Heart left ventricle (tissue), 16 donors: ENCODE data around the gene HIVEP1. TPM values are rescaled to one million over a fixed set of nuclear protein-coding genes. Genes with fewer than 3 reads are reported as not detected.

Source experiments
- ATAC-seq, 4 donors: fragments of 200-7000 bp; cut with Tn5 transposase; one replicate each; pipeline ENCODE4 v1.9.1; 2020 to 2022; ENCODE audit warnings: moderate library complexity in 4 of 4, mild to moderate bottlenecking in 3 of 4, moderate number of reproducible peaks in 1 of 4
- DNase-seq, 5 donors: peaks; one replicate each; pipeline ENCODE4 v3.0.0-alpha.2; 2020
- H3K27ac ChIP-seq, 12 donors: fragments of 200-600 bp; sonication (generic) in 4 of 12; one replicate each; pipeline versions ENCODE4 v1.5.0 to v1.8.0; 2016 to 2022; ENCODE audit warnings: mild to moderate bottlenecking in 2 of 12
- H3K27me3 ChIP-seq, 9 donors: fragments of 200-600 bp; sonication (generic) in 2 of 9; one replicate each; pipeline versions ENCODE4 v1.5.1 to v1.8.0; 2016 to 2022; ENCODE audit warnings: mild to moderate bottlenecking in 3 of 9
- H3K36me3 ChIP-seq, 9 donors: fragments of 200-600 bp; sonication (generic) in 2 of 9; one replicate each; pipeline versions ENCODE4 v1.5.0 to v1.8.0; 2018 to 2022; ENCODE audit warnings: mild to moderate bottlenecking in 2 of 9
- H3K4me1 ChIP-seq, 12 donors: fragments of 200-600 bp; sonication (generic) in 4 of 12; one replicate each; pipeline versions ENCODE4 v1.5.0 to v1.8.0; 2016 to 2022; ENCODE audit warnings: mild to moderate bottlenecking in 3 of 12
- H3K4me3 ChIP-seq, 12 donors: fragments of 200-600 bp; sonication (generic) in 4 of 12; one replicate each; pipeline versions ENCODE4 v1.5.0 to v1.8.0; 2017 to 2022; ENCODE audit warnings: mild to moderate bottlenecking in 9 of 12, moderate library complexity in 4 of 12
- H3K9me3 ChIP-seq, 12 donors: fragments of 200-600 bp; sonication (generic) in 4 of 12; one replicate each; pipeline versions ENCODE4 v1.5.0 to v1.8.0; 2016 to 2022; ENCODE audit warnings: mild to moderate bottlenecking in 1 of 12
- POLR2A ChIP-seq, 2 donors: fragments of 450-650 bp; IDR thresholded peaks; one replicate each; pipeline ENCODE4 v1.6.1; 2017; ENCODE audit warnings: antibody characterized with exemption in 2 of 2, mild to moderate bottlenecking in 2 of 2, moderate library complexity in 2 of 2
- WGBS, 4 donors: extraction: QIAGEN DNeasy Blood & Tissue Kit in 2 of 4; methylation state at CpG; one replicate each; pipeline versions ENCODE4 v1.1.5 to v1.1.7; 2013 to 2018; 5-methylcytosine and 5-hydroxymethylcytosine counted together
- intact Hi-C, 10 donors: fragments of 100-400 bp; cut with DNase I; formaldehyde crosslinking; loops; one replicate each; pipeline versions ENCODE4 v1.11.1 to v1.14.2; 2022
- polyA plus RNA-seq, 2 donors: library from polyadenylated mRNA; stranded (reverse); fragments of 200-250 nt; gene quantifications; one replicate each; pipeline ENCODE4 v1.2.3, GENCODE V29; 2013
- total RNA-seq, 9 donors: library from RNA; depleted of rRNA in 2 of 9; stranded (reverse); fragments of >200 nt in 2 of 9; fragmentation: NEBNext Ultra II Directional in 3 of 9; extraction: Animal tissue kit (Norgen Biotek cat#: 25700) in 3 of 9; gene quantifications; one replicate each; pipeline versions ENCODE4 v1.1.0 to v1.2.4, GENCODE V29; 2016 to 2023
- TF ChIP-seq, protein P1 (sequence below), 12 donors: fragments of 200-600 bp; sonication (generic) in 4 of 12; IDR thresholded peaks; one replicate each; pipeline versions ENCODE4 v1.5.0 to v1.8.0; 2018 to 2022; ENCODE audit warnings: antibody characterized with exemption in 12 of 12, mild to moderate bottlenecking in 5 of 12
- donor health status: ischemic (EF 13 %, LVEDD 7.1; RV severe dilation, severe dysfunction).
- donor health status: healthy with polysubstance abuse.
- donor health status: DM: no; HTN: yes; CAD: no.
- donor health status: DM: no; HTN: no; CAD: no.
- donor health status: ischemic (EF 25% LVEDD 6.9; RV normal size, moderate dysfunction).
- donor health status: ischemic (EF 25% LVEDD 5.7; RV mildly dilated, moderate dysfunction).
- donor health status: healthy.
- donor health status: DM: yes; HTN: yes; CAD: no.
- donor health status: ischemic (EF 35%, LVEDD 5.7; RV mildly dilated, moderate dysfunction).
- donor health status: nonischemic (EF 11% LVEDD 7.7; RV severe dilation, severe dysfunction).
- donor health status: DM: yes; HTN: yes; CAD: no.
- donor health status: PGD.
- donor health status: ischemic (EF 29% LVEDD 5.4; RV normal size, mild dysfunction).
- donor health status: nonischemic (EF 23%, LVEDD 6.1; RV moderate dilation, normal function).

The HIVEP1 gene
- total and polyA plus RNA-seq, 11 donors = 3.5 to 22.8 (median 12.5) TPM

DNA sequence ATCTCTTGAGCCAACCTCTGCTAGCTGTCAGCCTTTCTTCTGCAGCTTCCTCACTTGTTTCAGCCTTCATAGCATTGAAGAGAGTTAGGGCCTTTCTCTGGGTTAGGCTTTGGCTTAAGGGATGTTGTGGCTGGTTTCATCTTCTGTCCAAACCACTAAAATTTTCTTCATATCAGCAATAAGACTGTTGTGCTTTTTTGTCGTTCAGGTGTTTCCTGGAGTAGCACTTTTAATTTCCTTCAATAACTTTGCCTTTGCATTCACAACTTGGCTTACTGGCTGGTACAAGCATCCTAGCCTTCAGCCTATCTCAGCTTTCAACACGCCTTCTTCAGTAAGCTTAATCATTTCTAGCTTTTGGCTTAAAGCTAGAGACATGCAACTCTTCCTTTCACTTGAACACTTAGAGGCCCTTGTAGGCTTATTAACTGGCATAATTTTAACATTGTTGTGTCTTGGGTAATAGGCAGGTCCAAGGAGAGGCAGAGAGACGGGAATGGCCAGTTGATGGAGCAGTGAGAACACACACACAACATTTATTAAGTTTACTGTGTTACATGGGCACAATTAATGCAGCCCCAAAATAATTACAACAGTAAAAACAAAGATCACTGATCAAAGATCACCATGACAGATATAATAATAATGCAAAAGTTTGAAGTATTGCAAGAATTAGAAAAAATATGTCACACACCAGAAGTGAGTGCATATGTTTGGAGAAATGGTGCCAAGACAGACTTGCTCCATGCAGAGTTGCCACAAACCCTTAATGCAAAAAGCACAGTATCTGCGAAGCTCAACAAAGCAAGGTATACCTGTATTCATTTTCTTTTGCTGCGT is 98.6 kb downstream of the HIVEP1 start:
- DNase-seq = no peak
- Histone ChIP-seq H3K36me3 (peaks cover 0 to 19% (median 4%) of the 10 kb centered on the region in 9 donors), H3K9me3 (peaks cover 0 to 3% (median 0%) of the 10 kb centered on the region in 12 donors), H3K27ac (no peak overlapping the region), H3K27me3 (no peaks in the 10 kb centered on the region), H3K4me1 (peaks cover 0 to 14% (median 5%) of the 10 kb centered on the region in 12 donors), H3K4me3 (no peak overlapping the region)
- no peak for ATAC-seq
- TF ChIP-seq POLR2A (IDR thresholded peaks at IDR 0.05) = no peak
- TF ChIP-seq, protein P1, sequence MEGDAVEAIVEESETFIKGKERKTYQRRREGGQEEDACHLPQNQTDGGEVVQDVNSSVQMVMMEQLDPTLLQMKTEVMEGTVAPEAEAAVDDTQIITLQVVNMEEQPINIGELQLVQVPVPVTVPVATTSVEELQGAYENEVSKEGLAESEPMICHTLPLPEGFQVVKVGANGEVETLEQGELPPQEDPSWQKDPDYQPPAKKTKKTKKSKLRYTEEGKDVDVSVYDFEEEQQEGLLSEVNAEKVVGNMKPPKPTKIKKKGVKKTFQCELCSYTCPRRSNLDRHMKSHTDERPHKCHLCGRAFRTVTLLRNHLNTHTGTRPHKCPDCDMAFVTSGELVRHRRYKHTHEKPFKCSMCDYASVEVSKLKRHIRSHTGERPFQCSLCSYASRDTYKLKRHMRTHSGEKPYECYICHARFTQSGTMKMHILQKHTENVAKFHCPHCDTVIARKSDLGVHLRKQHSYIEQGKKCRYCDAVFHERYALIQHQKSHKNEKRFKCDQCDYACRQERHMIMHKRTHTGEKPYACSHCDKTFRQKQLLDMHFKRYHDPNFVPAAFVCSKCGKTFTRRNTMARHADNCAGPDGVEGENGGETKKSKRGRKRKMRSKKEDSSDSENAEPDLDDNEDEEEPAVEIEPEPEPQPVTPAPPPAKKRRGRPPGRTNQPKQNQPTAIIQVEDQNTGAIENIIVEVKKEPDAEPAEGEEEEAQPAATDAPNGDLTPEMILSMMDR (IDR thresholded peaks at IDR 0.05) = no peak
- 71 to 79% (median 76%) methylated on average over 5 of the region's 5 CpGs for WGBS, 4 donors
- intact Hi-C loops = no loop called here

DNA sequence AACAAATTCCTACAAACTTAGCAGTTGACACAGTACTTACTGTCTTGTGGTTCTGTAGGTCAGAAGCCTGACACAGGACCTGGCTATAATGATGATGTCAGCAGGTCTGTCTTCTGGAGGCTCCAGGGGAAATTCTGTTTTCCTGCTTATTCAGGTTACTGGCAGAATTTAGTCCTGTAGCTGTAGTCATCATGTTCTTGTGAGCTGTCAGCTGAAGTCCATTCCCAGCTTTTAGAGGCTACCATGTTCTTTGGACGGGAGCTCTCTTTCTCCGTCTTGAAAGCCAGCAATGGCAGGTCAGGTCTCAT is 99.2 kb downstream of the HIVEP1 start:
- Histone ChIP-seq H3K27me3 (no peaks in the 10 kb centered on the region), H3K36me3 (peaks cover 0 to 19% (median 4%) of the 10 kb centered on the region in 9 donors), H3K4me1 (peaks cover 0 to 14% (median 5%) of the 10 kb centered on the region in 12 donors), H3K4me3 (no peak overlapping the region), H3K27ac (no peak overlapping the region), H3K9me3 (peaks cover 0 to 9% (median 0%) of the 10 kb centered on the region in 12 donors)
- TF ChIP-seq POLR2A (IDR thresholded peaks at IDR 0.05) = no peak
- TF ChIP-seq, protein P1 (IDR thresholded peaks at IDR 0.05) = no peak
- no peak for ATAC-seq
- intact Hi-C loops = no loop called here
- 90 to 97% (median 95%) methylated on average over 2 of the region's 2 CpGs for WGBS, 4 donors
- no peak for DNase-seq

DNA sequence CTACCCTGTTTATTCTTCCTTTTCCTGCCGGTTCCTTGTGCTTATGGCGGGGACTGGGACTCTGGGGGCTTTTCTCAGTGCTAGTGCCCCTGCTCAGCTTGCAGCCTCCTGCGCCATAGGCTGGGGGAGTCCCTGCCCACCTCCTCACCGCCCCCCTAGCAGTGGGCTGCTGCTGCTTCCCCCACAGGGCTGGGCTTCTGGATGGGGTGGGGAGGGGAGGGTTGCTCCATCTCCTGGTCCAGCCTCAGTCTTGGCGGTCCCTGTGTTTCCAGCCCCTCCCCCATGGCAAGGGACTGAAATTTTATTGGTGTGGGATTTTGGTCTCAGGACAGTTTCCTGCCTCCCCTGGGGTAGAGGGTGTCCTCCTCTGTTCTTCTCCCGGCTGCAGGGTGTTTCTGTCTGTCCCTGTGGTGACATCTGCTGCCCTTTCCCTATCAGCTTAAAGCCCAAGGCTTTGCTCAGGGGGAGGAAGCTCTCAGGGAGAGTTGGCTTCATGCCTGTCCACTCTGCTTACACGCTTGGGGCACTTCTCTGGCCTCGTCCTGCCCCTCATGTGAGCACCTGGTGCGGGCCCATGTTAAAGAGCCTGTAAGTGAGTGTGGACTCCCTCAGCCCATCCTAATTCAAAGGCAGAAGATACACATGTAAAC is 100.6 kb downstream of the HIVEP1 start:
- DNase-seq (peak in 4 of 5 donors; percentile 25 to 65 (median 44)), ATAC-seq (peak; percentile 74 to 95 (median 87))
- Histone ChIP-seq H3K27ac (no peak overlapping the region), H3K36me3 (peaks cover 0 to 19% (median 4%) of the 10 kb centered on the region in 9 donors), H3K27me3 (no peaks in the 10 kb centered on the region), H3K4me1 (peaks cover 0 to 14% (median 5%) of the 10 kb centered on the region in 12 donors), H3K4me3 (no peak overlapping the region), H3K9me3 (peaks cover 0 to 22% (median 6%) of the 10 kb centered on the region in 12 donors)
- intact Hi-C loops = no loop called here
- WGBS, 4 donors = 68 to 74% (median 72%) methylated on average over 9 of the region's 9 CpGs
- TF ChIP-seq, protein P1 (IDR thresholded peaks at IDR 0.05) = no peak
- no peak for TF ChIP-seq POLR2A (IDR thresholded peaks at IDR 0.05)

DNA sequence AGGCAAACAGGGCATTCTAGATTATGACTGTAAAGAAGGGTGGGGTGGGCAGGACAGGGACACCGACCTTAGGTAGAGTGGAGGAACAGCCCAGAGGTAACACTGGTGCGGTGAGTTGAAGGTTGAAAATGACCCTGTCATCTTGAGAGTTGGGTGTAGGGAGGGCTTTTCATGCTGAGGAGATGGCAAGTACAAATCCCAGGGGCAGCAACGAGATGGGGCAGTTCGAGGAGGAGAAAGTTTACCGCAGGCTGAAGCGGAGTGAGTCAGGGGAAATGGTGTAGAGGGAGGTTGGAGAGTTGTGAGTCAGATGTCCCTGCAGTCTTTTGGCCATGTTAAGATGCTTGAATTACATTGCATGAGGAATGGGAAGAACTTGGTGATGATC is 101.1 kb downstream of the HIVEP1 start:
- no peak for DNase-seq
- intact Hi-C loops = no loop called here
- Histone ChIP-seq H3K9me3 (peaks cover 0 to 27% (median 7%) of the 10 kb centered on the region in 12 donors), H3K4me1 (peaks cover 0 to 14% (median 5%) of the 10 kb centered on the region in 12 donors), H3K27me3 (no peaks in the 10 kb centered on the region), H3K27ac (no peak overlapping the region), H3K36me3 (peaks cover 0 to 19% (median 4%) of the 10 kb centered on the region in 9 donors), H3K4me3 (no peak overlapping the region)
- TF ChIP-seq, protein P1 (IDR thresholded peaks at IDR 0.05) = no peak
- no peak for TF ChIP-seq POLR2A (IDR thresholded peaks at IDR 0.05)
- ATAC-seq = no peak
- WGBS, 4 donors = 93 to 94% (median 94%) methylated on average over 6 of the region's 6 CpGs
